Nephron (organoid): ENCODE data around the gene SLX9.

Experiments used
- H3K27ac Mint-ChIP-seq, 3 experiments: 2 replicates each; pipeline ENCODE4 v1.8.0; 2020; ENCODE audit warnings: mixed read lengths in 3 of 3, mild to moderate bottlenecking in 2 of 3, moderate library complexity in 1 of 3
- H3K27me3 Mint-ChIP-seq: 2 replicates; pipeline ENCODE4 v1.8.0; 2021; ENCODE audit warnings: low read depth, mild to moderate bottlenecking, moderate library complexity, mixed read lengths
- H3K36me3 Mint-ChIP-seq: 2 replicates; pipeline ENCODE4 v1.8.0; 2020; ENCODE audit warnings: low read depth, mixed read lengths
- H3K4me1 Mint-ChIP-seq: 2 replicates; pipeline ENCODE4 v1.8.0; 2020; ENCODE audit warnings: mixed read lengths
- H3K4me3 Mint-ChIP-seq, 3 experiments: 2 replicates each; pipeline ENCODE4 v1.8.0; 2020; ENCODE audit warnings: mild to moderate bottlenecking in 3 of 3, mixed read lengths in 3 of 3, moderate library complexity in 2 of 3
- H3K9me3 Mint-ChIP-seq: 2 replicates; pipeline ENCODE4 v1.8.0; 2020; ENCODE audit warnings: mixed read lengths
- CTCF ChIP-seq, 3 experiments: fragments of 200-600 bp; sonication (generic); IDR thresholded peaks; one replicate each; pipeline ENCODE4 v1.5.0; 2021; ENCODE audit warnings: antibody characterized with exemption in 3 of 3; ENCODE audit not compliant: unreplicated experiment in 3 of 3

The SLX9 gene

GRCh38 chr21:44892536-44893277, 47.1 kb upstream of the SLX9 start:
- Mint-ChIP-seq H3K36me3 (no peaks in the 10 kb centered on the region), H3K27me3 (peaks cover 22% of the 10 kb centered on the region), H3K27ac (no peak overlapping the region), H3K9me3 (no peaks in the 10 kb centered on the region), H3K4me1 (no peaks in the 10 kb centered on the region), H3K4me3 (no peak overlapping the region)
- TF ChIP-seq CTCF (IDR thresholded peaks at IDR 0.05; ENCODE audit: unreplicated experiment in 3 of 3), result peak; percentile 74 to 78 (median 75)

GRCh38 chr21:44893278-44893556, 46.6 kb upstream of the SLX9 start:
- TF ChIP-seq CTCF (IDR thresholded peaks at IDR 0.05; ENCODE audit: unreplicated experiment in 3 of 3), result no peak
- H3K4me1 Mint-ChIP-seq, result no peaks in the 10 kb centered on the region
- H3K36me3 Mint-ChIP-seq, result no peaks in the 10 kb centered on the region
- peaks cover 24% of the 10 kb centered on the region for H3K27me3 Mint-ChIP-seq
- no peak overlapping the region for H3K4me3 Mint-ChIP-seq
- H3K9me3 Mint-ChIP-seq, result no peaks in the 10 kb centered on the region
- no peak overlapping the region for H3K27ac Mint-ChIP-seq

GRCh38 chr21:44893948-44894656, 45.7 kb upstream of the SLX9 start:
- Mint-ChIP-seq H3K27ac (no peak overlapping the region), H3K4me3 (no peak overlapping the region), H3K36me3 (no peaks in the 10 kb centered on the region), H3K4me1 (no peaks in the 10 kb centered on the region), H3K9me3 (no peaks in the 10 kb centered on the region), H3K27me3 (peaks cover 24% of the 10 kb centered on the region)
- TF ChIP-seq CTCF (IDR thresholded peaks at IDR 0.05; ENCODE audit: unreplicated experiment in 3 of 3), result no peak

GRCh38 chr21:44894687-44895302, 45.0 kb upstream of the SLX9 start:
- H3K9me3 Mint-ChIP-seq, result no peaks in the 10 kb centered on the region
- H3K36me3 Mint-ChIP-seq, result no peaks in the 10 kb centered on the region
- no peak overlapping the region for H3K4me3 Mint-ChIP-seq

GRCh38 chr21:44895859-44896258, 44.0 kb upstream of the SLX9 start:
- Mint-ChIP-seq H3K36me3 (no peaks in the 10 kb centered on the region), H3K9me3 (no peaks in the 10 kb centered on the region), H3K4me1 (no peaks in the 10 kb centered on the region), H3K27me3 (peaks cover 21% of the 10 kb centered on the region), H3K27ac (no peak overlapping the region), H3K4me3 (no peak overlapping the region)
- no peak for TF ChIP-seq CTCF (IDR thresholded peaks at IDR 0.05; ENCODE audit: unreplicated experiment in 3 of 3)

More at GRCh38 chr21:44894687-44895302, 45.0 kb upstream of the SLX9 start:
- H3K27me3 Mint-ChIP-seq, result peaks cover 24% of the 10 kb centered on the region
- H3K4me1 Mint-ChIP-seq, result no peaks in the 10 kb centered on the region
- no peak for TF ChIP-seq CTCF (IDR thresholded peaks at IDR 0.05; ENCODE audit: unreplicated experiment in 3 of 3)
- no peak overlapping the region for H3K27ac Mint-ChIP-seq
